PC-3 (cell line): ENCODE results near the gene MMRN2. TPM values are rescaled to one million over a fixed set of nuclear protein-coding genes. Genes with fewer than 3 reads are reported as not detected.

ENCODE experiments used
- ATAC-seq: fragments of 200-7000 bp; cut with Tn5 transposase; 2 replicates; pipeline ENCODE4 v1.9.1; 2020; ENCODE audit warnings: mild to moderate bottlenecking, moderate library complexity
- BruUV-seq: library from RNA; stranded (reverse); fragments of 400-500 nt; replicated peaks from 2 replicates; lab custom pipeline; 2021; lab: Mats Ljungman, UMichigan
- CTCF ChIA-PET: fragments of 300-600 bp; sonication (Branson Sonifier 250); formaldehyde crosslinking; loops from one replicate; lab custom pipeline; 2022; ENCODE audit warnings: antibody characterized with exemption; lab: Charles Lee
- POLR2A ChIA-PET: fragments of 300-600 bp; sonication (Branson Sonifier 250); formaldehyde crosslinking; loops from one replicate; lab custom pipeline; 2022; ENCODE audit warnings: antibody characterized with exemption; ENCODE audit not compliant: unreplicated experiment; lab: Charles Lee
- DNase-seq: peaks from one replicate; pipeline ENCODE4 v3.0.0-alpha.2; 2015
- H2AFZ ChIP-seq: fragments of 300-600 bp; sonication (generic); 2 replicates; pipeline ENCODE4 v1.6.0; 2016; ENCODE audit warnings: antibody characterized with exemption, low read length
- H3F3A ChIP-seq: fragments of 300-600 bp; sonication (generic); one replicate; pipeline ENCODE4 v1.6.0; 2017; ENCODE audit warnings: antibody characterized with exemption, low read length, control low read depth, mild to moderate bottlenecking; ENCODE audit not compliant: unreplicated experiment
- H3K27ac ChIP-seq: fragments of 300-600 bp; sonication (generic); 2 replicates; pipeline ENCODE4 v1.5.1; 2016; ENCODE audit warnings: mild to moderate bottlenecking, low read length
- H3K27me3 ChIP-seq: fragments of 300-600 bp; sonication (generic); 2 replicates; pipeline ENCODE4 v1.6.1; 2016; ENCODE audit warnings: low read length, mixed read lengths
- H3K36me3 ChIP-seq: fragments of 300-600 bp; sonication (generic); 2 replicates; pipeline ENCODE4 v1.6.1; 2016; ENCODE audit warnings: low read depth, mixed run types, low read length, mixed read lengths
- H3K4me1 ChIP-seq: fragments of 300-600 bp; sonication (generic); 2 replicates; pipeline ENCODE4 v1.5.1; 2016; ENCODE audit warnings: low read length; ENCODE audit not compliant: insufficient read depth
- H3K4me2 ChIP-seq: fragments of 300-600 bp; sonication (generic); 2 replicates; pipeline ENCODE4 v1.6.0; 2016; ENCODE audit warnings: low read length
- H3K4me3 ChIP-seq: fragments of 300-600 bp; sonication (generic); 2 replicates; pipeline ENCODE4 v1.5.1; 2016; ENCODE audit warnings: mild to moderate bottlenecking, low read length, mixed read lengths
- H3K79me2 ChIP-seq: fragments of 300-600 bp; sonication (generic); 2 replicates; pipeline ENCODE4 v1.6.1; 2017; ENCODE audit warnings: low read length, mixed read lengths
- H3K9ac ChIP-seq: fragments of 300-600 bp; sonication (generic); 2 replicates; pipeline ENCODE4 v1.6.0; 2016; ENCODE audit warnings: mild to moderate bottlenecking, low read length
- H3K9me2 ChIP-seq: fragments of 300-600 bp; sonication (generic); replicated peaks from 2 replicates; pipeline ENCODE4 v1.6.1; 2016; ENCODE audit warnings: mixed run types, low read length, mixed read lengths
- H3K9me3 ChIP-seq: fragments of 300-600 bp; sonication (generic); 2 replicates; pipeline ENCODE4 v1.6.1; 2016; ENCODE audit warnings: low read length, mixed read lengths
- H4K20me1 ChIP-seq: fragments of 300-600 bp; sonication (generic); 2 replicates; pipeline ENCODE4 v1.6.1; 2016; ENCODE audit warnings: low read length, mixed read lengths
- EZH2 ChIP-seq: fragments of 300-600 bp; sonication (generic); IDR thresholded peaks from one replicate; pipeline ENCODE4 v1.6.1; 2017; ENCODE audit warnings: antibody characterized with exemption, mild to moderate bottlenecking, low read length; ENCODE audit not compliant: unreplicated experiment
- EZH2phosphoT487 ChIP-seq: fragments of 300-600 bp; sonication (generic); IDR thresholded peaks from 2 replicates; pipeline ENCODE4 v1.6.1; 2018; ENCODE audit warnings: mild to moderate bottlenecking, antibody characterized with exemption, low read length, borderline replicate concordance
- intact Hi-C: fragments of 100-400 bp; cut with micrococcal nuclease; formaldehyde crosslinking; loops from 2 replicates; pipeline ENCODE4 v1.9.0; 2023
- total RNA-seq: library from RNA; depleted of rRNA; stranded (reverse); fragments of >200 nt; gene quantifications from 2 replicates; pipeline ENCODE4 v1.2.3, GENCODE V29; 2014
- TF ChIP-seq, protein P1 (sequence below): fragments of 300-600 bp; sonication (generic); conservative IDR thresholded peaks from 2 replicates; pipeline ENCODE4 v1.5.1; 2017; ENCODE audit warnings: antibody characterized with exemption, low read depth, mild to moderate bottlenecking, low read length

Gene MMRN2
- total RNA-seq, 1 experiment from 2014 or later = 1.9 TPM

DNA sequence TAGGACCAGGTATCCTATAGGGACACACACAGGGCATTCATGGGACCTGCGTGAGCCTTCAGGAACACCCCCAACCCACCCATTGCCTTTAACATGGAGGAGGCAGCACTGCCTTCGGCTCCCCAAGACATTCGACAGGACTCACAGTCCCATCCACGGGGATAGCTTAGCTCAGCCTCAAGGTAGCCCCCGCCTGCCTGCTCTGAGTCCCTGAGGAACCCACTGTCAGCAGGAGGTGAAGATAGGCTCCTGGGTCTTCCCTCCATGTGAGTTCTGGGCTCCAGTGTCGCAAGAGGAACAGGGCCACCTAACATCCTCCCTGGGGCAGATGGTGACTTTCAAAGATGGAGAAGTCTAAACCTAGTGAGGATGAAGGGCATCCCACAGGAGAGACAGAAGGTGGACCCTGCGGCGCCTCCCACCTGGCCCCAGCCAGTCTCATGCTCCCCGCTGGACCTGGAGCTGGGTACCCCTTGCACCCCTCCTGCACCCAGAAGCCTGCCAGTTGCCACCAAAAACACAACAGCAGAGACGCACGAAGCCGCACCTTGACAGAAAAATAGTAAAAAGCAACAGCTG lies 6.0 kb upstream of the MMRN2 start:
- no peaks in the 10 kb centered on the region for H4K20me1 ChIP-seq
- H3K27ac ChIP-seq = no peak overlapping the region
- no peak for DNase-seq
- H3K36me3 ChIP-seq = no peaks in the 10 kb centered on the region
- TF ChIP-seq, protein P1, sequence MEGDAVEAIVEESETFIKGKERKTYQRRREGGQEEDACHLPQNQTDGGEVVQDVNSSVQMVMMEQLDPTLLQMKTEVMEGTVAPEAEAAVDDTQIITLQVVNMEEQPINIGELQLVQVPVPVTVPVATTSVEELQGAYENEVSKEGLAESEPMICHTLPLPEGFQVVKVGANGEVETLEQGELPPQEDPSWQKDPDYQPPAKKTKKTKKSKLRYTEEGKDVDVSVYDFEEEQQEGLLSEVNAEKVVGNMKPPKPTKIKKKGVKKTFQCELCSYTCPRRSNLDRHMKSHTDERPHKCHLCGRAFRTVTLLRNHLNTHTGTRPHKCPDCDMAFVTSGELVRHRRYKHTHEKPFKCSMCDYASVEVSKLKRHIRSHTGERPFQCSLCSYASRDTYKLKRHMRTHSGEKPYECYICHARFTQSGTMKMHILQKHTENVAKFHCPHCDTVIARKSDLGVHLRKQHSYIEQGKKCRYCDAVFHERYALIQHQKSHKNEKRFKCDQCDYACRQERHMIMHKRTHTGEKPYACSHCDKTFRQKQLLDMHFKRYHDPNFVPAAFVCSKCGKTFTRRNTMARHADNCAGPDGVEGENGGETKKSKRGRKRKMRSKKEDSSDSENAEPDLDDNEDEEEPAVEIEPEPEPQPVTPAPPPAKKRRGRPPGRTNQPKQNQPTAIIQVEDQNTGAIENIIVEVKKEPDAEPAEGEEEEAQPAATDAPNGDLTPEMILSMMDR = no peak
- TF ChIP-seq EZH2phosphoT487 (no peak), EZH2 (no peak)
- no peaks in the 10 kb centered on the region for H3K9me2 ChIP-seq
- H3K27me3 ChIP-seq = no peaks in the 10 kb centered on the region
- intact Hi-C loops = no loop called here
- no peaks in the 10 kb centered on the region for H3F3A ChIP-seq
- H3K4me2 ChIP-seq = no peak overlapping the region
- no peaks in the 10 kb centered on the region for H3K9me3 ChIP-seq
- peaks cover 49% of the 10 kb centered on the region for H3K4me1 ChIP-seq
- peaks cover 9% of the 10 kb centered on the region for H3K79me2 ChIP-seq
- ChIA-PET CTCF (interaction anchor here (0.6 kb wide), 1 partner anchor 21 kb away, joined by 3 read pairs; no protein-coding TSS in a partner anchor), POLR2A (interaction anchor here (0.6 kb wide), 1 partner anchor 165 kb away, joined by 7 read pairs; no protein-coding TSS in a partner anchor)
- no peak overlapping the region for H3K4me3 ChIP-seq
- H3K9ac ChIP-seq = no peak overlapping the region
- no peak overlapping the region for H2AFZ ChIP-seq
- no peak for ATAC-seq
- BruUV-seq = no TSS peak

DNA sequence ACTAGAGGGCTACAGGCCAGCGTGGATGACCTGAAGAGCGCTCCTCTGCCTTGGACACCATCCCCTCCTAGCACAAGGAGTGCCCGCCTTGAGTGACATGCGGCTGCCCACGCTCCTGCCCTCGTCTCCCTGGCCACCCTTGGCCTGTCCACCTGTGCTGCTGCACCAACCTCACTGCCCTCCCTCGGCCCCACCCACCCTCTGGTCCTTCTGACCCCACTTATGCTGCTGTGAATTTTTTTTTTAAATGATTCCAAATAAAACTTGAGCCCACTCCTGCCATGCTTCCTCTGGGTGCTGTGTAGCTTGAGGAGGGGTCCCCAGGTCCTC lies 5.5 kb upstream of the MMRN2 start:
- no peaks in the 10 kb centered on the region for H3F3A ChIP-seq
- no peak for DNase-seq
- TF ChIP-seq, protein P1 = no peak
- TF ChIP-seq EZH2phosphoT487 (no peak), EZH2 (no peak)
- no peaks in the 10 kb centered on the region for H4K20me1 ChIP-seq
- no peak overlapping the region for H3K27ac ChIP-seq
- no peaks in the 10 kb centered on the region for H3K9me3 ChIP-seq
- no peak overlapping the region for H3K4me3 ChIP-seq
- intact Hi-C loops = no loop called here
- no peaks in the 10 kb centered on the region for H3K27me3 ChIP-seq
- H3K4me1 ChIP-seq = peaks cover 47% of the 10 kb centered on the region
- BruUV-seq = no TSS peak
- no peaks in the 10 kb centered on the region for H3K36me3 ChIP-seq
- ATAC-seq = no peak
- no peaks in the 10 kb centered on the region for H3K9me2 ChIP-seq
- peaks cover 4% of the 10 kb centered on the region for H3K79me2 ChIP-seq
- no peak overlapping the region for H2AFZ ChIP-seq
- H3K4me2 ChIP-seq = no peak overlapping the region
- no peak overlapping the region for H3K9ac ChIP-seq
- POLR2A ChIA-PET = no interaction called here
- CTCF ChIA-PET = no interaction called here

- POLR2A ChIA-PET = no interaction called here
- H3K4me2 ChIP-seq = no peak overlapping the region
- no peak overlapping the region for H3K27ac ChIP-seq
- DNase-seq (no peak), ATAC-seq (no peak)
- H3K9me3 ChIP-seq = no peaks in the 10 kb centered on the region
- CTCF ChIA-PET = no interaction called here
- no peaks in the 10 kb centered on the region for H4K20me1 ChIP-seq
- no peaks in the 10 kb centered on the region for H3K27me3 ChIP-seq
- intact Hi-C loops = no loop called here
- BruUV-seq = no TSS peak
- no peaks in the 10 kb centered on the region for H3K9me2 ChIP-seq
- no peak overlapping the region for H3K9ac ChIP-seq
- H3K79me2 ChIP-seq = no peaks in the 10 kb centered on the region
- H3K4me3 ChIP-seq = no peak overlapping the region
- no peak overlapping the region for H2AFZ ChIP-seq
- H3K4me1 ChIP-seq = peaks cover 41% of the 10 kb centered on the region
- H3K36me3 ChIP-seq = no peaks in the 10 kb centered on the region
- TF ChIP-seq EZH2 (no peak), EZH2phosphoT487 (no peak)
- TF ChIP-seq, protein P1 = no peak
- no peaks in the 10 kb centered on the region for H3F3A ChIP-seq
These were observed 4.9 kb upstream of the MMRN2 start for GRCh38 chr10:86962136-86962980.
